Choroid plexus epithelial cell (primary cell): ENCODE measurements around the gene GRB14.

ENCODE experiments used
- DNase-seq: peaks from one replicate; pipeline ENCODE4 v3.0.0-alpha.2; 2010; ENCODE audit warnings: low read depth
- H3K4me3 ChIP-seq: 2 replicates; pipeline ENCODE4 v1.5.1; 2011; ENCODE audit warnings: low read depth, mild to moderate bottlenecking, control low read depth, low read length, moderate library complexity
- CTCF ChIP-seq: conservative IDR thresholded peaks from 2 replicates; pipeline ENCODE4 v1.5.1; 2011; ENCODE audit warnings: low read depth, mild to moderate bottlenecking, control low read depth, inconsistent platforms, low read length, moderate library complexity

GRB14 gene

DNA sequence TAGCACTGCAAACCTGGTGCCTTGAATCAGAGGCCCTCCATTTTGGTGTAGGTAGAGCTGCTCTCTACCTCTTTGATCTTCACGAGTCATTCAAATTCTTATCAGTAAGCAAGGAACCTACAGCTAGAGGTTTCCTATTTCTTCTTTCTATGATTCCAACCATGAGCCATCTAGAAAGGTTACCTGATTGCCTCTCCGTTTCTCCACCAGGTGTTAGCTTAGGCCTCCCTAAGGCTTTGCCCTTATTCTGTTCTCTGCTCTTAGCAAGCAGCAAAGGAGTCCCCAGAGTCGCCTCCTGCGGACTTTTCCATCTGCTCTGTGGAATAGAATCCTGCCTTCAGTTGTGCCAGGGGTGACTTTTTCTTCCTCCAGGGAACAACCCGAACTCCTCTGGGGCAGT, 173.6 kb downstream of the GRB14 start:
- DNase-seq, result no peak
- no peak overlapping the region for H3K4me3 ChIP-seq
- no peak for TF ChIP-seq CTCF
